Dedifferentiated amniotic fluid mesenchymal stem cell (primary cell): ENCODE data around the gene TFEC.
A peak's percentile ranks its signal among the peaks of the same experiment; 100 is the strongest.
"Not testable (repeated sequence)": the region's sequence is repeated elsewhere in the genome, so short reads cannot be mapped to it uniquely, and the experiment has no call there.

Experiments used
- DNase-seq: peaks from one replicate; pipeline ENCODE4 v3.0.0-alpha.2; 2016; ENCODE audit errors: extremely low spot score

Gene TFEC

GRCh38 chr7:116030651-116031276 lies at the start of gene TFEC:
Gene TFEC, minus strand, starts transcription at chr7:116030763. Its CDS starts 46,322 bp downstream, at chr7:115984441.
- DNase-seq, result no peak

DNA sequence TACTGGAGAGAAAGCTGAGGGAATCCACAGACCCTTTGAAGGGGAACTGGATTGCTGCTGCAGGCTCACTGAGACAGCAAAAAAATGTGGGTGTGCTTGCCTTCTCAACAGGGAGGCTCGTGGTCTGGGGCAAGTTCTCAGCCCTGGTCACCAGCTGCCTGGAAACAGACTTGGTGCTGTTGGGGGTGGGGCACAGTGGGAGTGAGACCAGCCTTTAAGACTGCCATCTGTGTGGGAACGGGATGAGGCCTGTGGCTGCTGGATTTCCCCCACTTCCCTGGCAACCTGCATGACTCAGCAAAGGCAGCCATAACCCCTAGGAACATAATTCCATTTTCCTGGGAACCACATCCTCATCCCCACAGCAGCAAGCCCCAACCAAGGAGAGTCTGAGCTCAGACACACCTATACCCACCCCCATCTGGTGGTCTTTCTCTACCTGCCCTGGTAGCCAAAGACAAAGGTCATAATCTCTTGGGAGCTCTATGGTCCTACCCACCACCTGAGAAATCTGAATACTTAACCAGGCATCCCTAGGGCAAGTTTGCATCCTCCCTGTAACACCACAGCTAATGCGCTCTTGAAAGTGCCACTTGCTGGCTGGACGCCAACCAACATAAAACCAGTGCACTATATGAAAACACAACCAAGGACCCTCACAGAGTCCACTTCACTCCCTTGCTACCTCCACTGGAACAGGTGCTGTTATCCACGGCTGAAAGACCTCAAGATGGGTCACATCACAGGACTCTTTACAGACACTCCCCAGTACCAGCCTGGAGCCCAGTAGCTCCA lies 45.0 kb upstream of the TFEC start:
- no peak for DNase-seq

DNA sequence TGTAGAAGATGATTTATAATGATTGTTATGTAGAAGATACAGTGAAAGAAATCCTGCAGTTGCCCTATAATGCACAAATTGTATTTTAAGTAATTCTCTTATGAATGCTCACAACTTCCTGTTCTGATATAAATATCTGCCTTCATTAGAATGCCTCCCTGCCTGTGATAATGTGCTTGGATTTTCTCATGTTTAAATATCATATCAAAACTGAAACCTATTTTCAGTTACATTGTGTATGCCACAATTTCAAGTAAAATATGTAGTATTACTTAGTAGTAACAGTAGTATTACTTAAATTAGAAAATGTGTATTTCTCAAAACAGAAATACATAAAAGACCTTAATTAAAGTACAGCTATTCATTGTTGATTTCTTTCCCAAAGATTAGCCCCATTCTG lies 41.1 kb upstream of the TFEC start:
- no peak for DNase-seq

DNA sequence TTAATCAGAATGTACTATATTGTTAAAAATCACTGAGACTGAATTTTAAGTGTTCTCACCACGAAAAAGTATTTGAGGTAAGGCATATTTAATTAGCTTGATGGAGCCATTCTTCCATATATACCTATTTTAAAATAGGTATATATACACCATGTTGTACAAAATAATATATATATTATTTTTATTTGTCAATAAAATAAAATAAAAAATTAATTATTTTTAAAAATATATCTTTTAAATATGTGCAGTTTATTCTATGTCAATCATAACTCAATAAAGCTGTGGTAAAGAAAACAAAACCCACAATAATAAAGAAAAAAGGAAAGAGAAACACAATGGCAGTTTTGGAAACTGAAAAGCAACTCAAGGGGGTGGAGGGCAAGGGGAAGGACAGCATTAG lies 33.6 kb upstream of the TFEC start:
- no peak for DNase-seq

DNA sequence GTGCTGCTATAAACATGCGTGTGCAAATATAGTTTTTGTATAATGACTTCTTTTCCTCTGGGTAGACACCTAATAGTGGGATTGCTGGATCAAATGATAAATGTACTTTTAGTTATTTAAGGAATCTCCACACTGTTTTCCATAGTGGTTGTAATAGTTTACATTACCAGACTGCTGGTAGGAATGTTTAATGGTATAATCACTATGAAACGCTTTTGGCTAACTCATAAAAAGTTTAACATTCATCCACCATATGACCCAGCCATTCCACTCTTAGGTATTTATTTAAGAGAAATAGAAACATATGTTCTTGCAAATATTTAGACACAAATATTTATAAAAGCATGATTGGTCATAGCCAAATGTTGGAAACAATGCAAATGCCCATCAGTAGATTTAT lies 32.1 kb upstream of the TFEC start:
- DNase-seq, result no peak

DNA sequence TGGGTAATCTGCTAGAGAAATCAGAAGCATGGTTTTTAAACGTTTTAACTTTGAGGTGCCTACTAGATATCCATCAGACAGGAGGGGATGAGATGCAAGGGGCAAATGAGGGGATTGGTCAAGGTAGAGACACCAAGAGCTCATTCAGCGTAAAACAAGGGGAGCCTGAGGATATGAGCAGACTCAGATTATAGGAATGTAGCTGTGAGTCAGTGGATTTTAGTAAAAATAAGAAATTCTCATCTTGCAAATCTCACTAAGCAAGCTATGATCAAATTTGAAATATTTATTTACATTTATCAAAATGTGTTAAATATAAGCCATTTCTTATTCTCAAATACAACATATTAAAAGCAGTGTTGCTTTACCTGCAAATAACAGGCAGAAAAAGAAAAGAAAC lies 21.4 kb upstream of the TFEC start:
- DNase-seq, result peak; percentile 22

DNA sequence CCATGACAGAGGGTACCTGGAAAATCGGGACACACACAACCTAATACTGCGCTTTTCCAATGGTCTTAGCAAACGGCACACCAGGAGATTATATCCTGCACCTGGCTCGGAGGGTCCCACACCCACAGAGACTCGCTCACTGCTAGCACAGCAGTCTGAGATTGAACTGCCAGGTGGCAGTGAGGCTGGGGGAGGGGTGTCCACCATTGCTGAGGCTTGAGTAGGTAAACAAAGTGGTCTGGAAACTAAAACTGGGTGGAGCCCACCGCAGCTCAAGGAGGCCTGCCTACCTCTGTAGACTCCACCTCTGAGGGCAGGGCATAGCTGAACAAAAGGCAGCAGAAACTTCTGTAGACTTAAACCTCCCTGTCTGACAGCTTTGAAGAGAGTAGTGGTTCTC lies 16.7 kb upstream of the TFEC start:
- DNase-seq, result not testable (repeated sequence)

DNA sequence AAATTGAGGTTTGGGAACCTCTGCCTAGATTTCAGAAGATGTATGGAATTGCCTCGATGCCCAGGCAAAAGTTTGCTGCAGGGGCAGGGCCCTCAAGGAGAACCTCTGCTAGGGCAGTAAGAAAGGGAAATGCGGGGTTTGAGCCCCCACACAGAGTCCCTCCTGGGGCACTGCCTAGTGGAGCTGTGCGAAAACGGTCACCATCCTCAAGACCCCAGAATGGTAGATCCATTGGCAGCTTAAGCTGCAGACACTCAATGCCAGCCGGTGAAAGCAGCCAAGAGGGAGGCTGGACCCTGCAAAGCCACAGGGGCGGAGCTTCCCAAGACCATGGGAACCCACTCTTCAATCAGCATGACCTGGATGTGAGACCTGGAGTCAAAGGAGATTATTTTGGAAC lies 15.0 kb upstream of the TFEC start:
- DNase-seq, result no peak

DNA sequence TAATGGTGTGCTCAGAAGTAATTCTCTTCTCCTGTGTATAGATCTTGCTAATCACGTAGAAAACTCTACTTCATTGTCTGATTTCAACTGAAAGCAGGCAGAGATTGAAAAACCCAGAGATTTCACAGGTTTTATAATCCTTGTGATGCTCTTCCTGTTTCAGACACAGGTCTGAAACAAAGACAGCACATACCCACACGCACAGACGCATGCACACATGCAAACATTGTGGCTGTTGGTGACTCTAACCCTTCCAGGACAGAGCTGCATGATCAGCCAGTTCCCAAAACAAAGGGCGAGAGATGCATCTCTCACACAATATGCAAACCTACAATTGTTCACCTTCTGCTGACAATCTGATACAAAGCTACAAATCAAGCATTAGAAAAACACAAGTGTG lies 11.1 kb upstream of the TFEC start:
- no peak for DNase-seq

GRCh38 chr7:116037401-116037800 lies 6.8 kb upstream of the TFEC start:
- no peak for DNase-seq

DNA sequence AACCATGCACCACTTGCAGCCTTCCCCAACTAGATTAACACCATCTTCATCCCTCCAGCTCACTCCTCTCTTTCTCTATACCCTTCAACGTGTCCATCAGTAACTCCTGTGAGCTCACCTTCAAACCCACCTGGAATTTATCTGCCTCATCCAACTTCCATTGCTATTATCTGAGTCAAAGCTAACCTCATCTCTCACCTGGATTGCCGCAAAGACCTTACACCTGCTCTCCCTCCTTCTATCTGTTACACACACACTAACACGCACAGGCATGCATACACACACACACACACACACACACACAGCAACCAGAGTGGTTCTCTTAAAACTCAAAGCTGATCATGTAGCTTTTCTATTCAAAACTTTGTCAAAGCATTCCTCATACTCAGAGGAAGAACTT lies 3.8 kb upstream of the TFEC start:
- no peak for DNase-seq

- DNase-seq, result no peak
Observed at GRCh38 chr7:116032886-116033285, 2.3 kb upstream of the TFEC start.

- DNase-seq, result no peak
Observed at GRCh38 chr7:116028787-116029186, 1.8 kb downstream of the TFEC start.

GRCh38 chr7:116027786-116028185 lies 2.8 kb downstream of the TFEC start:
- DNase-seq, result no peak

- DNase-seq, result no peak
Observed at GRCh38 chr7:116024826-116025809, 5.4 kb downstream of the TFEC start.

DNA sequence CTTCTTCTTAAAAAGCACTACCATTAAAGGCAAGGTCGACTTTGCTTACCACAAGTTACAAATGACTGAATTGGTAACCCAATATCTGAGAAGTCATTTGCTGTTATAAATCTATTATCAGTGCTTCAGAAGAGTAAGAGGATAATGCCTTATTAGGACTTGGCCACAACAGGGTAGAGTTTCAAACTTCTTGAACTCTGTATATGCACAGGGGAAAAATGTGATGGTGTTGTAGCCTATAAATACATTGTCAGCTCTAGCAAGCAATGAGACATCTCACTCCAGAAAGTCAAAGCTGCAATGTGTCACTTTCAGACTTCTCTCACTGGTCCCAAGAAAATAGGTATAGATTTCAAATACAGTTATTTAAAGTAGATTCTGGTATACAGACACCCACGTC lies 9.3 kb downstream of the TFEC start:
- no peak for DNase-seq

DNA sequence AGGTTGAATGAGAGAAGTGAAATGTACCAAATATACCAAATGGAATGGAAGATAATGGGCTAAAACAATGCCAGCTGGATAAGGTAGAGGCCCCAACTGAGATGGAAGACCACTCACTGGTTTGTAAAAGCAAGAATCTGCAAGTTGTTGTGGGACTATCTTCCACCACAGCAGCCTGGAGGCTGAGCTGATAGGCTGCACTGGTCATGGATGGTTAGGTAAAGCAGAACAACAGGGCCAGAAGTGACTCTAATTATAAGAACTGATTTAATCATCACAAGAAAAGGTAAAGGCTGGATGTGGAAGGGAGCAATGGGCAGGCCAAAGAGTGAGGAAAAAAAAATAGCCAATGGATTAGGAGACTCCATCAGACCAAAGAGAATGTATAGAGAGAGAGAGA lies 11.8 kb downstream of the TFEC start:
- DNase-seq, result no peak

DNA sequence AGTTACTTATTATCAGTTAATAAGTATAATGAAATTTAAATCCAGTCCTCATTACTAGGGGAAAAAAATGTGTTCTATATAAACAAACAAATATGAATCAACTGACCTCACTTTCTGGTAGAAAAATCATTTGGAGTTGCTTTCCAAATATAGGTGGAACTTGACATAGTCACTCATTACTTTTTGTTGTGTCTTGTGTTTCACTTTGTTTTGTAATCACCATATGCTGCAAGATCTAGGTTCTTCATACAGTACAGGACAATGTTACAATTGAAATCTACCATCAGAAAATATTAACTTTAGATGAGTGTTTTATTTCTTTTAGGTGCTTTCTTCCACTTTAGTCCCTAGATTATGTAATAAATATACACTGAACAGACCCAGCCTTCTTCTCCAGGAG lies 16.9 kb downstream of the TFEC start:
- DNase-seq, result no peak

- no peak for DNase-seq
Observed at GRCh38 chr7:116011584-116011983, 19.0 kb downstream of the TFEC start.

DNA sequence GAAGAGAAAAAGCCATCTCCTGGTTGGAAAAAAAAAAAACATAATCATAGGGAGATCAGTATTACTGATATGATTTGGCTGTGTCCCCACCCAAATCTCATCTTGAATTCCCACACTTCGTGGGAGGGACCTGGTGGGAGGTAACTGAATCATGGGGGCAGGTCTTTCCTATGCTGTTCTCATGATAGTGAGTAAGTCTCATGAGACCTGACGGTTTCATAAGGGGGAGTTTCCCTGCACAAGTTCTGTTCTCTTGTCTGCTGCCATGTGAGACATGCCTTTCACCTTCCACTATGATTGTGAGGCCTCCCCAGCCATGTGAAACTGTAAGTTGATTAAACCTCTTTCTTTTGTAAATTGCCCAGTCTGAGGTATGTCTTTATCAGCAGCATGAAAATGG lies 25.8 kb downstream of the TFEC start:
- DNase-seq, result not testable (repeated sequence)

GRCh38 chr7:115997221-115997620 lies 33.3 kb downstream of the TFEC start:
- no peak for DNase-seq

DNA sequence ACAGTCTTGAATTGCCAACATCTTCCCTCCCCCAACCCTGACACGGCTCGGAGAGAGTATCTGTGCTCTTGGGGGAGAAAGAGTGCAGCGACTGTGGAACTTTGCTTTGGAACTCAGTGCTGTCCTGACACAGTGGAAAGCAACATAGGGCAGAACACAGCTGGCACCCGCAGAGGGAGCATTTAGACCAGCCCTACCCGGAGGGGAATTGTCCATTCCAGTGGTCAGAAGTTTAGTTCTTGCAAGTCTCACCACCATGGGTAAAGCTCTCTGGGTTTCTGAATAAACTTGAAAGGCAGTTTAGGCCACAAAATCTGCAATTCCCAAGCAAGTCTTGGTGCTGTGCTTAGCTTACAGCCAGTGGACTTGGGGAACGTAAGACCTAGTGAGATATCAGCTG lies 34.9 kb downstream of the TFEC start:
- DNase-seq, result no peak
